Measurements from ENCODE around the gene GIPC3. TPM values are rescaled to one million over a fixed set of nuclear protein-coding genes. Genes with fewer than 3 reads are reported as not detected.

The GIPC3 gene
- total and polyA plus RNA-seq, 2 of the 8 experiments (the other 6 are each of a cell fraction or from before 2014, with no cell fraction given), result 1.0 to 1.2 TPM

DNA sequence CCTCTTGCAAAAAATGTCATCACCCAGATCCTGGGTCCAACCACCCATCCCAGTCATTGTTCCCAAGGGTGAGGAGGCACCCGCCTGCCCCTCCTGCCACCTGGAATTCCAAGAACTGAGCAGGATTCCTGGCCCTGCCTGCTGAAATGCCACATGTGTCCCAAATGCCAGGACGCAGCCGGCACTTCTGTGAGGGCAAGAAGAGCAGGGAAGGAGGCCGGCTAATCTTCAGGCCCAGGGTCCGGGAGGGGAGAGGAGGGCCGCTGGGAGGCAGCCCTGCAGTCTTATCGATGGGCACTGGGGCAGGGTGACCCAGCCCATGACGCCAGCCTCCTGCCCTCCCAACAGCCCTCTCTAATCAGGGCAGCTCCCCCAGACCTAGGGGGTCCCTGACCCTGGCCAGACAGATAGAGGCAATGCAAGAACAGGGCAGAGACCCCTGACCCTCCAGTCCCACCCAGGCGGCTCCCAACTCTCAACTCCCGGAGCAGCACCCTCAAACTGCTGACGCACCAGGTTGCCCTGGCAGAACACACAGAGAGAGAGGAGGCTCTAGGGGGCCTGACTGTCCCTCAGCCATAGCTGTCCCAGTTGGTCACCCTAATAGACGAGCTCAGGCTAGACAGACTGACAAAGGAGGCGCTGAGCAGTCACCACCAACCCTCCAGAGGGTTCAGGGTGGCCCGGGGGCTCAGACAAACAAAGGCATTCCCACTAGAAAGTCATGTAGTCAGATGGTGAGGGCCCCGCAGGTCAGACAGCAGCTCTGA lies 29.4 kb upstream of the GIPC3 start (continued):
- no peak for TF ChIP-seq POU5F1 (IDR thresholded peaks at IDR 0.05; ENCODE audit: low read depth, low read length)
- TF ChIP-seq PHF8 (conservative IDR thresholded peaks at IDR 0.05; ENCODE audit: low read depth, low read length), result no peak
- TF ChIP-seq GABPA (IDR thresholded peaks at IDR 0.05; ENCODE audit: borderline replicate concordance, insufficient read depth, low read length), result no peak
- TF ChIP-seq CBX8 (IDR thresholded peaks at IDR 0.05; ENCODE audit: borderline replicate concordance, low read depth, low read length), result no peak
- TF ChIP-seq, protein P1, sequence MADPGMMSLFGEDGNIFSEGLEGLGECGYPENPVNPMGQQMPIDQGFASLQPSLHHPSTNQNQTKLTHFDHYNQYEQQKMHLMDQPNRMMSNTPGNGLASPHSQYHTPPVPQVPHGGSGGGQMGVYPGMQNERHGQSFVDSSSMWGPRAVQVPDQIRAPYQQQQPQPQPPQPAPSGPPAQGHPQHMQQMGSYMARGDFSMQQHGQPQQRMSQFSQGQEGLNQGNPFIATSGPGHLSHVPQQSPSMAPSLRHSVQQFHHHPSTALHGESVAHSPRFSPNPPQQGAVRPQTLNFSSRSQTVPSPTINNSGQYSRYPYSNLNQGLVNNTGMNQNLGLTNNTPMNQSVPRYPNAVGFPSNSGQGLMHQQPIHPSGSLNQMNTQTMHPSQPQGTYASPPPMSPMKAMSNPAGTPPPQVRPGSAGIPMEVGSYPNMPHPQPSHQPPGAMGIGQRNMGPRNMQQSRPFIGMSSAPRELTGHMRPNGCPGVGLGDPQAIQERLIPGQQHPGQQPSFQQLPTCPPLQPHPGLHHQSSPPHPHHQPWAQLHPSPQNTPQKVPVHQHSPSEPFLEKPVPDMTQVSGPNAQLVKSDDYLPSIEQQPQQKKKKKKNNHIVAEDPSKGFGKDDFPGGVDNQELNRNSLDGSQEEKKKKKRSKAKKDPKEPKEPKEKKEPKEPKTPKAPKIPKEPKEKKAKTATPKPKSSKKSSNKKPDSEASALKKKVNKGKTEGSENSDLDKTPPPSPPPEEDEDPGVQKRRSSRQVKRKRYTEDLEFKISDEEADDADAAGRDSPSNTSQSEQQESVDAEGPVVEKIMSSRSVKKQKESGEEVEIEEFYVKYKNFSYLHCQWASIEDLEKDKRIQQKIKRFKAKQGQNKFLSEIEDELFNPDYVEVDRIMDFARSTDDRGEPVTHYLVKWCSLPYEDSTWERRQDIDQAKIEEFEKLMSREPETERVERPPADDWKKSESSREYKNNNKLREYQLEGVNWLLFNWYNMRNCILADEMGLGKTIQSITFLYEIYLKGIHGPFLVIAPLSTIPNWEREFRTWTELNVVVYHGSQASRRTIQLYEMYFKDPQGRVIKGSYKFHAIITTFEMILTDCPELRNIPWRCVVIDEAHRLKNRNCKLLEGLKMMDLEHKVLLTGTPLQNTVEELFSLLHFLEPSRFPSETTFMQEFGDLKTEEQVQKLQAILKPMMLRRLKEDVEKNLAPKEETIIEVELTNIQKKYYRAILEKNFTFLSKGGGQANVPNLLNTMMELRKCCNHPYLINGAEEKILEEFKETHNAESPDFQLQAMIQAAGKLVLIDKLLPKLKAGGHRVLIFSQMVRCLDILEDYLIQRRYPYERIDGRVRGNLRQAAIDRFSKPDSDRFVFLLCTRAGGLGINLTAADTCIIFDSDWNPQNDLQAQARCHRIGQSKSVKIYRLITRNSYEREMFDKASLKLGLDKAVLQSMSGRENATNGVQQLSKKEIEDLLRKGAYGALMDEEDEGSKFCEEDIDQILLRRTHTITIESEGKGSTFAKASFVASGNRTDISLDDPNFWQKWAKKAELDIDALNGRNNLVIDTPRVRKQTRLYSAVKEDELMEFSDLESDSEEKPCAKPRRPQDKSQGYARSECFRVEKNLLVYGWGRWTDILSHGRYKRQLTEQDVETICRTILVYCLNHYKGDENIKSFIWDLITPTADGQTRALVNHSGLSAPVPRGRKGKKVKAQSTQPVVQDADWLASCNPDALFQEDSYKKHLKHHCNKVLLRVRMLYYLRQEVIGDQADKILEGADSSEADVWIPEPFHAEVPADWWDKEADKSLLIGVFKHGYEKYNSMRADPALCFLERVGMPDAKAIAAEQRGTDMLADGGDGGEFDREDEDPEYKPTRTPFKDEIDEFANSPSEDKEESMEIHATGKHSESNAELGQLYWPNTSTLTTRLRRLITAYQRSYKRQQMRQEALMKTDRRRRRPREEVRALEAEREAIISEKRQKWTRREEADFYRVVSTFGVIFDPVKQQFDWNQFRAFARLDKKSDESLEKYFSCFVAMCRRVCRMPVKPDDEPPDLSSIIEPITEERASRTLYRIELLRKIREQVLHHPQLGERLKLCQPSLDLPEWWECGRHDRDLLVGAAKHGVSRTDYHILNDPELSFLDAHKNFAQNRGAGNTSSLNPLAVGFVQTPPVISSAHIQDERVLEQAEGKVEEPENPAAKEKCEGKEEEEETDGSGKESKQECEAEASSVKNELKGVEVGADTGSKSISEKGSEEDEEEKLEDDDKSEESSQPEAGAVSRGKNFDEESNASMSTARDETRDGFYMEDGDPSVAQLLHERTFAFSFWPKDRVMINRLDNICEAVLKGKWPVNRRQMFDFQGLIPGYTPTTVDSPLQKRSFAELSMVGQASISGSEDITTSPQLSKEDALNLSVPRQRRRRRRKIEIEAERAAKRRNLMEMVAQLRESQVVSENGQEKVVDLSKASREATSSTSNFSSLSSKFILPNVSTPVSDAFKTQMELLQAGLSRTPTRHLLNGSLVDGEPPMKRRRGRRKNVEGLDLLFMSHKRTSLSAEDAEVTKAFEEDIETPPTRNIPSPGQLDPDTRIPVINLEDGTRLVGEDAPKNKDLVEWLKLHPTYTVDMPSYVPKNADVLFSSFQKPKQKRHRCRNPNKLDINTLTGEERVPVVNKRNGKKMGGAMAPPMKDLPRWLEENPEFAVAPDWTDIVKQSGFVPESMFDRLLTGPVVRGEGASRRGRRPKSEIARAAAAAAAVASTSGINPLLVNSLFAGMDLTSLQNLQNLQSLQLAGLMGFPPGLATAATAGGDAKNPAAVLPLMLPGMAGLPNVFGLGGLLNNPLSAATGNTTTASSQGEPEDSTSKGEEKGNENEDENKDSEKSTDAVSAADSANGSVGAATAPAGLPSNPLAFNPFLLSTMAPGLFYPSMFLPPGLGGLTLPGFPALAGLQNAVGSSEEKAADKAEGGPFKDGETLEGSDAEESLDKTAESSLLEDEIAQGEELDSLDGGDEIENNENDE (IDR thresholded peaks at IDR 0.05; ENCODE audit: insufficient replicate concordance, low read length), result no peak
